ENCODE data around the gene TMEM168. TPM values are rescaled to one million over a fixed set of nuclear protein-coding genes. Genes with fewer than 3 reads are reported as not detected.

The TMEM168 gene
- total RNA-seq, 1 donor from 2014 or later, result 23.9 TPM

GRCh38 chr7:112745635-112746034 lies 44.6 kb downstream of the TMEM168 start:
- Mint-ChIP-seq H3K27ac (ENCODE audit: unreplicated experiment) (no peak overlapping the region), H3K4me1 (ENCODE audit: low read depth) (peaks cover 15% of the 10 kb centered on the region)
- no peak for DNase-seq (ENCODE audit: low spot score)

GRCh38 chr7:112744818-112745217 lies 45.4 kb downstream of the TMEM168 start:
- Mint-ChIP-seq H3K36me3 (ENCODE audit: low read depth) (no peaks in the 10 kb centered on the region), H3K27me3 (ENCODE audit: low read depth) (no peaks in the 10 kb centered on the region), H3K27ac (ENCODE audit: unreplicated experiment) (no peak overlapping the region), H3K4me1 (ENCODE audit: low read depth) (peaks cover 11% of the 10 kb centered on the region), H3K4me3 (ENCODE audit: unreplicated experiment) (no peak overlapping the region), H3K9me3 (ENCODE audit: low read depth) (peaks cover 7% of the 10 kb centered on the region)
- TF ChIP-seq CTCF (IDR thresholded peaks at IDR 0.05), result no peak
- no peak for DNase-seq (ENCODE audit: low spot score)

More at GRCh38 chr7:112745635-112746034, 44.6 kb downstream of the TMEM168 start:
- Mint-ChIP-seq H3K4me3 (ENCODE audit: unreplicated experiment) (no peak overlapping the region), H3K27me3 (ENCODE audit: low read depth) (no peaks in the 10 kb centered on the region), H3K9me3 (ENCODE audit: low read depth) (peaks cover 7% of the 10 kb centered on the region), H3K36me3 (ENCODE audit: low read depth) (no peaks in the 10 kb centered on the region)
- TF ChIP-seq CTCF (IDR thresholded peaks at IDR 0.05), result no peak

GRCh38 chr7:112743811-112744210 lies 46.4 kb downstream of the TMEM168 start:
- H3K36me3 Mint-ChIP-seq (ENCODE audit: low read depth), result peaks cover 4% of the 10 kb centered on the region
- DNase-seq (ENCODE audit: low spot score), result no peak
- TF ChIP-seq CTCF (IDR thresholded peaks at IDR 0.05), result no peak
- peaks cover 11% of the 10 kb centered on the region for H3K9me3 Mint-ChIP-seq (ENCODE audit: low read depth)
- H3K27ac Mint-ChIP-seq (ENCODE audit: unreplicated experiment), result no peak overlapping the region
- H3K27me3 Mint-ChIP-seq (ENCODE audit: low read depth), result no peaks in the 10 kb centered on the region
- no peak overlapping the region for H3K4me3 Mint-ChIP-seq (ENCODE audit: unreplicated experiment)
- H3K4me1 Mint-ChIP-seq (ENCODE audit: low read depth), result peaks cover 9% of the 10 kb centered on the region

- Mint-ChIP-seq H3K27ac (ENCODE audit: unreplicated experiment) (no peak overlapping the region), H3K4me1 (ENCODE audit: low read depth) (no peaks in the 10 kb centered on the region), H3K27me3 (ENCODE audit: low read depth) (no peaks in the 10 kb centered on the region), H3K9me3 (ENCODE audit: low read depth) (peaks cover 19% of the 10 kb centered on the region), H3K4me3 (ENCODE audit: unreplicated experiment) (no peak overlapping the region), H3K36me3 (ENCODE audit: low read depth) (peaks cover 10% of the 10 kb centered on the region)
- no peak for DNase-seq (ENCODE audit: low spot score)
- TF ChIP-seq CTCF (IDR thresholded peaks at IDR 0.05), result no peak
Observed at GRCh38 chr7:112740667-112741066, 49.5 kb downstream of the TMEM168 start.

- DNase-seq (ENCODE audit: low spot score), result peak; percentile 44
- Mint-ChIP-seq H3K4me1 (ENCODE audit: low read depth) (no peaks in the 10 kb centered on the region), H3K4me3 (ENCODE audit: unreplicated experiment) (no peak overlapping the region), H3K36me3 (ENCODE audit: low read depth) (peaks cover 12% of the 10 kb centered on the region), H3K27me3 (ENCODE audit: low read depth) (no peaks in the 10 kb centered on the region), H3K9me3 (ENCODE audit: low read depth) (peaks cover 25% of the 10 kb centered on the region), H3K27ac (ENCODE audit: unreplicated experiment) (no peak overlapping the region)
- TF ChIP-seq CTCF (IDR thresholded peaks at IDR 0.05), result no peak
Observed at GRCh38 chr7:112739436-112740180, 50.6 kb downstream of the TMEM168 start.

Measured in chondrocyte (in vitro differentiated cells).